GM21717 (cell line): ENCODE measurements around the gene PGAP6.
"Not testable (repeated sequence)": the region's sequence is repeated elsewhere in the genome, so short reads cannot be mapped to it uniquely, and the experiment has no call there.

ENCODE experiments used
- ATAC-seq: cut with Tn5 transposase; IDR thresholded peaks from one replicate; pipeline ENCODE4 v1.9.1; 2021; ENCODE audit warnings: mild to moderate bottlenecking, moderate library complexity; ENCODE audit not compliant: unreplicated experiment

Gene PGAP6

GRCh38 chr16:379961-380761 lies 1.6 kb downstream of the PGAP6 start:
- no peak for ATAC-seq

GRCh38 chr16:379183-379960 lies 2.4 kb downstream of the PGAP6 start:
- ATAC-seq, result no peak

- ATAC-seq, result no peak
These were observed 3.0 kb downstream of the PGAP6 start for GRCh38 chr16:378821-379182.

GRCh38 chr16:378113-378820 lies 3.5 kb downstream of the PGAP6 start:
- not testable (repeated sequence) for ATAC-seq

DNA sequence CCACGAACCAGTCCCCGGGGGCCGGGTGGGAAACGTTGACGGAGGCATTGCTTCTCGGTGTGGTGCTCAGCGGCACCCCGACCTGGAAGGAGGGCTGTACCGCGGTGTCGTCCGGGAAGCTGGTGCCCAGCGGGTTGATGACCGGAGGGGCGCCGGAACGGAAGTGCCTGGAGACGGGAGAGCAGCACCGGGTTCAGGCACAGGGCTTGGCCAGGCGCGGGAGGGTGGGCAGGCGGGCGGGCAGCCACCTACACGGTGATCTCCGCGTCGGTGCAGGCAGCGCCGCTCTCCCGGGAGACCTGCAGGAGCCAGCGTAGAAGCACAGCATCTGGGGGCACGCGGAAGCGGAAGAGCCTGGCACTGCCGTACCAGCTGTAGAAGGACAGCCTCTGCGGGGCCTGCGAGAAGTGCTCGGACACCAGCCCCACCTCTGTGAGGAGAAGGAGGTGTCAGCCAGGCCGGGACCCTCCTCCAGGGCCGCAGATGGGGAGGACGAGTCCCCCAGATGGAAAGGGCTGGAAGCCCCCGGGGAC lies 4.3 kb downstream of the PGAP6 start:
- ATAC-seq, result no peak

GRCh38 chr16:376817-377418 lies 4.9 kb downstream of the PGAP6 start:
- no peak for ATAC-seq

DNA sequence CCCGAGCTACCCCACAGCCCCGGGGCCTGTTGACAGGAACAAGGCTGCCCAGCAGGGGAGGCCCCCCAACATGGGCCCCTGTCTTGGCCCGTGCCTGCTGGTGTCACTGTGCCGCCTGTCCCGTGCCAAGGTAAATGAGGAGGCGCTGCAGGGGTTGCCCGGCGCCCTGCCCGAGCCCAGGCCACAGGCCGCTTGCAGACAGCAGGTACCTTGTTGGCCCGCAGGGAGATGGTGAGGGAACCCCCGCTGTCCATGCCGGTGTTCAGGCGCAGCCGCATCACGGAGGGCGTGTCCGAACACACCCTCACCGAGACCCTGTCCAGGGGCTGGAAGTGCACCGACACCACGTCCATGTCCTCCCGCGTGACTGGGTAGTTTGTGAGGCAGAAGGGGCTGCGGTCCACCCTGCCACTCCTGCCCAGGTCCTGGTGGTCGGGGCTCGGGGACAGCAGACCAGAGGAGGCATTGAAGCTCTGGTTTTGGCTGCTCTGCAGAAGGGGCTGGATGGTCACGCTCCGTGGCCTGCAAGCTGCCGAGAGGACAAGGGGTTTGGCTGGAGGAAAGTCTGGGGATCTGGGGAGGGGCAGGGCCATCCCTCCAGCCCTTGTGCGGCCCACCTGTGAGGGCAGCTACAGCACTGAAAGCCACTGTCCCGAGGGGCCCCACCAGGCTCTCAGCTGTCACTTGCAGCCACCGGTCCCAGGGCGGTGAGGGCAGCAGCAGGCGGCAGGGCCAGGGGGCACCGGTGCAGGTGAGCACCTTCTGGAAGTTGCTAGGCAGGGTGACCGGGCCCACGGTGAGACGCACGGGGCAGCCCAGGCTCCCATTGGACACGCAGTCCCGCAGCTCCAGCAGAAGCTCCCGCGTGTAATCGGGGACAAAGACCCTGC lies 5.6 kb downstream of the PGAP6 start:
- ATAC-seq, result no peak

DNA sequence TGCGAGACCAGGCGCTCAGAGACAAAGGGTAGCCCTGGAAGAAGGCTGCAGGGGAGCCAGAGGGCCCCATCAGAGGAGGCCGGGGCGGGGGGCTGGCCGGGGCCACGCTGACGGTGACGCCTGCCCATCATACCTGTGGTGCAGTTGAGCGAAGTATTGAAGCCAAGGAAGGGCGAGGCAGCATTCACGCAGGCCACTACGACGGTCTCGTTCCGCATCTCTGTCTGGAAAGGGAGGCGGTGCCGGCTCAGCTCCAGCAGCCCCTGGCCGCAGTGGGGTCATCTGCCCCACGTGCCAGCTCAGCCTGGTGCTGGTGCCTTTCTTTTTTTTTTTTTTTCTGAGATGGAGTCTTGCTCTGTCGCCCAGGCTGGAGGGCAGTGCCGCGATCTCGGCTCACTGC lies 6.6 kb downstream of the PGAP6 start:
- no peak for ATAC-seq

GRCh38 chr16:374616-374926 lies 7.2 kb downstream of the PGAP6 start:
- ATAC-seq, result no peak

DNA sequence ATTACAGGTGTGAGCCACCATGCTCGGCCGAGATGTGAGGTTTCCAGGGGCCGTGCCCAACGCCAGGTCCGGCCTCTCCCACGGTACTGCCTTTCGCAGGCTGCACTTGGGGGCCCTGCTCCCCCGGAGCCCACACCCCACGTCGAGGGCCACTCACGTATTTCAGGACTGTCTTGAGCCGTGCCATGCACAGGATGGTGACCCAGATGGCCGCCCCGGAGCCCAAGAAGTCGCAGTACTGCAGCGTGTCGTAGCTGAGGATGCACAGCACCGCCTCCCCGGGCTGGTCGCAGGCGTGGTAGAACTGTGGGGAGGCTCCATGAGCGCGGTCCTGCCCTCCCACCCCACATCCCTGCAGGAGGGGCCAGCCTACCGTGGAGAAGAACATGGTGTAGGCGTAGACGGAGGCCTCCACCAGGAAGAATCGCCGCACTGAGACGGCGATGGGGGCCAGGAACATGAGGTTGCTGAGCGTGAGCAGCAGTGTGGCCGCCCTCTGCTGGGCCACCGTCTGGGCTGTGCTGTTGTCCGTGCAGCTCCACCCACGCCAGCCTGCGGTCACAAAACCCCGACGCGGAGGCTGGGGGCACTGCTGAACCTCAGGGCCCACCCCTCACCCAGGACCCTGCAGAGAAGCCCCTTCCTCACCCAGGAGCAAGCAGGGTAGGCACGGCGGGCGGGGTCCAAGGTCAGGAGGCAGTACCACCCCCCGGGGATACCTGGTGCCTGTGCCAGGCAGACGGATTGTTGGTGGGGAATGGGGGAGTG lies 7.7 kb downstream of the PGAP6 start:
- ATAC-seq, result no peak

DNA sequence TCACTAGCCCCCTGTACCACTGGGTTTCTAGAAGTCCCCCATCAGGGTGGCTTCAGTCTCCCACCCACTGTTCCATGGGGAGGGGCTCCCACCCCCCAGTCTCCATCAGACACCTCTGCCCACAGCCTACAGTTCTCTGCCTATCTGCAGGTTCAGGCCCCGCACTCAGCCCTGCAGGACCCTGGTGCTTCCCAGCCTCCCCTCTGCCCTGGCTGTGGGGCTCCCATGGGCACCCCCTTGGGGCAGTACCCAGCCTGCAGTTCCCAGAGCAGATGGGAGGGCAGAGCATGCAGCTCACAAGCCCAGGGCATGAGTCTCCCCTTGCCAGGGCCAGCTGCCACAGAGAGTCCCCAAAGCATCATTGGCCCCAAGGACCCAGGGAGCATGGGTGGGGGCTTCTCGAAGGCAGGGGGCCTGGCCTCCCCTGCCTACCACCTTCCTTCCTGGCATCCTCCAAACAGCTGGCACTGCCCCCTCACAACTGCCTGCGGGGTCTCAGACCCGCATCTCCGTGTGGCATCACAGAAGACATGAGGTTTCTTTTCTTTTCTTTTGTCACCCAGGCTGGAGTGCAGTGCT lies 8.7 kb downstream of the PGAP6 start:
- ATAC-seq, result no peak

DNA sequence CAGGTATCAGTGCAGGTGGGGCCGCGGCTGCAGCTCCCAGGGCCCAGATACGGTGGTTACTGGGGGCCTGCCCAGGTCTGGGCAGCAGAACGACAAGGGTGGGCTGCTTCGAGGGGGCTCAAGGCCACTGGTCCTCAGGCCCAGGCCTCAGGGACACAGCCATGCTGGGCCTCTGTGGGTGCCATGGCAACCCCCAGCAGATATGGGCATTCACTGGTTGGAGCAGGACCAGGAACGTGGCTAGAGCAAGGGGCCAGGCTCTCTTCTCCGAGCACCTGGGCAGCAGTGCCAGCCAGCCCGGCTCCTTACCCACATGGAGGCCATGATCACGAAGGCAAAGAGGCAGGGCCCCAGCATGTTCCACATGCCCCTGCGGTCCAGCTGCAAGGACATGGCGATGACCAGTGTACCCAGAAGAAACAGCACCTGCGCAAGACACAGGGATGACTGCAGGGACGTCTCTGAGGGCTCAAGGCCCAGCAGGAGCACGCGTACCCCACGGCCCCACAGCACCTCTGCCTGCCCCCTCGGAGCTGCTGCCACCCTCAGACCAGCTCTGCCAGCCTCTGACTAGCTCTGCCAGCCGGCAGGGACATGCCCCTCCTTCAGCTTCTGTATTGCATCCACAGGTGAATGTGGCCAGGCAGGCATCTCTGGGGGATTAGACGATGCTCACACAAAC lies 9.3 kb downstream of the PGAP6 start:
- no peak for ATAC-seq

DNA sequence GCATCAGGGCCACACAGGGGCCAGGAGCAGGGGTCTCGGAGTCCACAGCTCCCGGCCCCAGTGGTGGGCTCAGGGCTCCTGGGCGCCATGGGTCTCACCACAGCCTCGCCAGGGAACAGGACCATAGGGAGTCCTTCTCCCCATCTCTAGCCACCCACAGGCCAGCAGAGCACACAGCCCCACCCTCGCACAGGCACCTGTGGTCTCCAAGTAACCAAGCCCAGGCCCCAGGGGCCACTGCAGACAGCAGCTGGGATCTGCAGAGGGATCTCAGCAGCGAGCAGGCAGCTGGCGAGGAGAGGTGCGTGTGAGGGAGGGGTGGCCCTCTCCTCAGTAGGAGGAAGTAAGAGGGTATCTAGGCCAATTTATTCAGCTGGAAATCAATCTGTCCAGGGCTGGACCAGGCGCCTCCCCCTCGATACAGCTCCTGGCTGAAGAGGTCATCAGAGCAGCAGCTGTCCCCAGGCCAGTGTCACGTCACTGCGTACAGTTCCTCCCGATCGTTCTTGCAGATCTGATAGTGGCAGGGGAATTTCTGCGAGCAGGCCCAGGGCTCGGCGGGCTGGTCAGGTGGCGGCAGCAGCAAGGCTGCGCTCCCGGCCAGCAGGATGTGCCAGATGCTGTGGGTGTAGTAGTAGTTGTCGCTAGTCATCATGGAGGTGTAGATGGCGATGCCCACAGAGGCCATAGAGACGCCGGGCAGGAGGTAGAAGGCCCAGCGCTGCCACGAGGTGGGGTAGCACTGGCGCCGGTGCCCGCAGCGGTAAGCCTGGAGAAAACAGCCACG lies 10.1 kb downstream of the PGAP6 start:
- no peak for ATAC-seq

GRCh38 chr16:370979-371514 lies 10.7 kb downstream of the PGAP6 start:
- no peak for ATAC-seq

DNA sequence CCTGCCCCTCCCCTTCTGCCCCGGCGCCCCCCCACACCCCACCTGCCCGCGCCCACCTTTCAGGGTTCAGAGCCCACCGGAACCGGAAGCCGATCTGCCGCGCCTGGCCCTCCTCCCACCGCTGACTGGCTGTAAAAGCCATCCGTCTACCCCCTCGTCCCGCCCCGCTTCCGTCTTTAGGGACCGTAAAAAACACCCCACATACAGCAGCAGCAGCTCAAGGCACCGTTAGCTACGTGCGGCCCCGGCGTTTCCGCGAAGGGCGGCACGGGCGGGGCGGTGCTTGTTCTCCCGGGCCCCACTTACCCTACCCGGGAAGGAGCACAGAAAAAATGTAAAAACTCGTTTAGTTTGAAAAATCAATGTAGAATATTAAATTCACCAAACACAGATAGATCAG lies 11.3 kb downstream of the PGAP6 start, which contains the start of gene MRPL28:
MRPL28 (minus strand) TSS at position 96 of the 400 bp plus-strand sequence. CDS start 320 bp downstream, outside the sequence.
- ATAC-seq, result peak; percentile 49

DNA sequence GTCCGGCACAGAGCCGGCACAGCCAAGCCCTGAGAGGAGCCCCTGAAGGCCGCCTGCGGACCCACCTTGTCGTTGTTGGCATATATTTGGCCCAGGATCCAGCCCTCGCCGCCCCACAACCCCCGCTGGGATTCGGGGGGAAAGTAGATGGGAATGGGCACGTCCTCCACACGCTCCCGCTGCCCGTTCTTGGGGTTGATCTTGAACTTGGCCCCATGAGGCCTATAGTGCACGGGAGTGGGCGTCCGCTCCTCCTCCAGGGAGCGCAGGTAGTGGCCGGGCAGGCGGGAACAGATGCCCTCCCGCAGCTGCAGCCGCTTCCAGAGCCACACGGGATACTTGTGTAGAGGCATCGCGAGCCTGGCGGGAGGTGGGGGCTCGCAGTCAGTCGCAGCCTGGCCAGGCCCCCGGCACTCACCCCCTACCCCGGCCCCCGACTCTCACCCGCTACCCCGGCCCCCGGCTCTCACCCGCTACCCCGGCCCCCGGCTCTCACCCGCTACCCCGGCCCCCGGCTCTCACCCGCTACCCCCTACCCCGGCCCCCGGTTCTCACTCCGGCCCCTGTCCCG lies 11.8 kb downstream of the PGAP6 start:
- ATAC-seq, result no peak

DNA sequence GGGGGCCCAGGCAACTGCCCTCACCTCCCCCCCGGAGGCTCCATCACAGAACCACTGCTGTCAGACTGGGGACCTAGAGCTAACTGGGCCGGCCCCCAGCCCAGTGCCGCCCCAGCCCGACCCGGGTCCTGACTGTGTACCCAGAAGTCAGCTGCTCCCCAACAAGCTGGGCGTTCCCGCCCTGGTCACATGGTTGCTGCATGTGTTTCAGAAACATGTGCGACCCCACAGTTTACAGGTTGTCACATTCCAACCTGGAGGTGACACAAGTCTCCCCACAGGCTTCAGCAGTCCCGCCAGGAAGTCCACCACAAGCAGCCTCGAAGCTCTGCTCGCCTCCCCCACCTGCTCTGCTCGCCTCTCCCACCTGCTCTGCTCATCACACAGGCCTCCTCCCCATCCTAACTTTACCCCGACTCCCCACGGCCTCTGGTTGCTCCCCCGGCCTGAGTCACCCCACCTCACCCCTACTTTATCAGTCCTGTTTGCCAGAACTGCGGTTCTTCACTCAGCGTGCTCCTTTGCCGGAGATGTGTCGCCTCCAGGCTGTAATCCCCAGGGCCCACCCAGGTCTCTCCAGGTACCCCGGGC lies 12.4 kb downstream of the PGAP6 start:
- no peak for ATAC-seq
